Stimulated activated CD4-positive, alpha-beta T cell treated with anti-CD3 and anti-CD28 coated beads, TNF-alpha, amount 100 ng/mL, for 24 hours (primary cell): Measurements from ENCODE around the gene SLC15A1.
"Not testable (repeated sequence)": the region's sequence is repeated elsewhere in the genome, so short reads cannot be mapped to it uniquely, and the experiment has no call there.

Source experiments
- DNase-seq, 3 experiments: peaks; one replicate each; pipeline ENCODE4 v3.0.0-alpha.2; 2020; ENCODE audit warnings: low read depth in 3 of 3

The SLC15A1 gene

DNA sequence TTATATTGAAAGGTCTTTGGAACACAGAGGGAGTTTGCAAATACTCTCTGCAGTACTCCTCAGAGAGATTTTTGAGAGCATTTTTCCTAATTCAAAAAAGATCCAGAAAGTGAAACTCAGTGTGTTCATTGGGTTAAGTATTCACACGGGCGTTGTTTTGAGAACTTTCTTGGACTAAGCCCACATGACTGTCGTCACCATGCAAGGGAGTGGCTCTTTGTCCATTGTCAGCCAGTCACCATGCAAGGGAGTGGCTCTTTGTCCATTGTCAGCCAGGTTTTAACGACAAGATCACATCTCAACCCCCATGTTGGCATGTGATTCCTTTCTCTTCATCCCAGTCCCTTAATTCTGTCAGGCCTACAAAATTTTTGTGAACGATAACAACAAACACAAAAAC, 94.3 kb downstream of the SLC15A1 start:
- DNase-seq: no peak

GRCh38 chr13:98657506-98658085, 94.9 kb downstream of the SLC15A1 start:
- DNase-seq: no peak

DNA sequence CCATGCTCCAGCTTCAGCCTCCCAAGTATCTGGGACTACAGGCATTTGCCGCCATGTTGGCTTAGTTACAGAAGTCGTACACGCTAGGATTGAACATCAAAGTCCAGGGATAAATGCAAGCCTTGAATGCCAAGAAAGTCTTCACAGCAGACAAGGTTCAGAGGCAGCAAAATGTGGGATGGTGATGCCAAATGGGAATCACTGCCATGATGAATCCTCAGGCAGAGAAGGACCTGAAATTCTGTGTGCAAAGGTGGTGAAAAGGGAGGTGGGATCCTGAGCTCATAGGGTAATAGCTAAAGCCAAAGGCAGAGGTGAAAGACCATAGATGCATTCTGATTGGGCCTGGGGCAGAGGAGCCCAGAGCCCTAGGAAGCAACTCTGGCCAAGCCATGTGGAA, 96.2 kb downstream of the SLC15A1 start:
- no peak for DNase-seq

- DNase-seq: peak; percentile 45 to 73 (median 66)
Observed at GRCh38 chr13:98653463-98653985, 98.9 kb downstream of the SLC15A1 start.

DNA sequence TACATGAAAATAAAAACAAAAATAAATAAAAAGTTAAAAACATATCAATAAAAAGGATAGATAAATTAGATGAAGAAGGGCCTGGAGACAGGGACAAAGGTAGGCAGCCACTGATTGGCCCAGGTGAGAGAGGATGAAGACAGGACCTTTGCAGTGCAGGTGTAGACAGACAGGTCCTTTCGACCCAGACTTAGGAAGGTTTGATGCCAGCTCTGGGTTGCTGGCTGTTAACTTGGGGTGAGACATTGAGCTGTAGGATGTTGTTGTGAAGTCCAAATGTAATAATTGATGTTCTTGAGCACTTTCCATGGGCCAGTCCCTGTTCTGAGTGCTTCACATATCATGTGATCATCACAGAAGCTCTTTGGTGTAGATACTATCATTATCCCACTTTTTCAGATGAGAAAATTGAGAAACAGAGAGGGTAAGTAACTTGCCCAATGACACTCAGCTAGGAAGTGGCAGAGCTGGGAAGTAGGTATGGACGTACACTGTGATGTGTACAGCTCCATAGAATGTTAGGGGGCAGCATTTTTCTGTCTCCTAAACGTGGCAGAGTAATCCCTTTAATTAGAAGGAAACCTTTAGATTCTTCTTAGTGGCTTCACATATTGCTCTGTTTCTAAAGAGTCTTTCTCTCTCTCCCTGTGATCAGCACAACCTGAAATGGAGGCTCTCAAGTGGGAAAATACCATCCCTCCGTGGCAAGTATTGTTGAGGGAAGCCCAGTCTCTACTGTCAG, 99.6 kb downstream of the SLC15A1 start:
- DNase-seq: no peak

DNA sequence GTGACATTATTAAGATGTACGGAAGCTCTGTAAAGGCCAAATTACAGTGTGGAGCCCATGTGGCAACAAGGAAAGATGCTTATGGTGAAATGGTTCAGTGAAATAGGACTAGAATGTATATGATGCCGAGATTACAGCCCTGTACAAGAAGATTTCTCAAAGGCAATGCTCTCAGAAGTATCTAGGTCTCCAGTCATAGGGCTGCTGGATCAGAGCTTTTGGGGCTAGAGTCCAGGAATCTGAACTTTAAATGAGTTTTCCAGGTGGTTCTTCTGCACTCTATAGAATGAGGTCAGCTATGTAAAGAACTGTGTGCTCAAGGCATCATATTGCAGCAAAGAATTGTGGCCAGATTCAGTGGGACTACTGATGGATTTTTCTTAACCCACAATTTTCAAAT, 100.2 kb downstream of the SLC15A1 start:
- no peak for DNase-seq

DNA sequence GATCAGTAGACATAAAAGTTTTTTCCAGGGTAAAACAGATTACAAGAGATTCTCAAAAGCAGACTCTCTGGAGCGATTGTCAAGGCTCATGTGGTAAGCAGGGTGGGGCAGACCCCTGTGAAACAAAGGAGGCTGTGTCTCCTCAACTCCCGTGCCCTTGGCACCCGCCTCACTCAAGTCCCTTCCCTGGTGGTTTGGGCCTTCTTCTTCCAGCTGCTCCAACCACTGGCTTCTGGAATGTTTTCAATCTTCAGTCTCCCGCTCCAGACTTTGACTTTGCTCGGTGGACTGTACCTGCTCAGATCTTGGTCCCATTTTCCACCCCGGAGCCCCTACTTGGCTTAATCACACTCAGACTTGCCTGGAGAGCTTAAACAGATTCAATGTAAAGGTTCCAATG, 100.7 kb downstream of the SLC15A1 start:
- no peak for DNase-seq

GRCh38 chr13:98650396-98651107, 101.9 kb downstream of the SLC15A1 start:
- DNase-seq: no peak

- DNase-seq: no peak
Observed at GRCh38 chr13:98649861-98650260, 102.6 kb downstream of the SLC15A1 start.

DNA sequence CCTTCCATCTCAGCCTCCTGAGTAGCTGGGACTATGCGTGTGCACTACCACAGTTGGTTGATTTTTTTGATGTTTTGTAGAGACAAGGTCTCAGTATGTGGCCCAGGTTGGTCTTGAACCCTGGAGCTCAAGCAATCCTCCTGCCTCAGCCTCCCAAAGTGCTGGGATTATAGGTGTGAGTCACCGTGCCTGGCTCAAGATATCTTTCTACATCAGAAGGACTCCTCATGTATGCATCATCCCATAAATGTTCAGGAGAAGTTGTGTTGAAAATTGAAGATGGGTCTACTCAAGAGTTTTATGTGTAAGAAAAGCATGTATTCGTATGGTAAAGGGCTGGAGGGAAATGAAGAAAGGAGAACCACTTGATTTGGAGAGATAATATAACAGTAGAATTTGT, 103.8 kb downstream of the SLC15A1 start:
- no peak for DNase-seq

GRCh38 chr13:98648141-98648540, 104.3 kb downstream of the SLC15A1 start:
- no peak for DNase-seq

DNA sequence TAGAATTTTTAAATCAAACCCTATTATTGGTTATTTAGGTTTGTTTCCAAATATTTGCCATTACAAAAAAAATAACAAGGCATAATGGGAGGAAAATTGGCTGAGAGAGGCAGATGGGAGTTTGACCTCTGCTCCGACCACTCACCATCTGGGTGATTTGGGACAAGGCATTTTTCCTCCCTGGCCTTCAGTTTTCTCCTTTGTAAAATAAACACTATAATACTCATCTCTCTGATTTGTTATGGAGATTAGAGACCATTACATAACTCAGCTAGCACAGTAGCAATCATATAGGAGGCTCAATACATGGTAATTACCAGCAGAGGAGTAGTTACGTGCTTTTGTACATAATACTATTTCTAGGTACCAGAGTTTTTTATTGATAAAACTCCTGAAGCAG, 105.4 kb downstream of the SLC15A1 start:
- no peak for DNase-seq

GRCh38 chr13:98643479-98643878, 109.0 kb downstream of the SLC15A1 start:
- no peak for DNase-seq

DNA sequence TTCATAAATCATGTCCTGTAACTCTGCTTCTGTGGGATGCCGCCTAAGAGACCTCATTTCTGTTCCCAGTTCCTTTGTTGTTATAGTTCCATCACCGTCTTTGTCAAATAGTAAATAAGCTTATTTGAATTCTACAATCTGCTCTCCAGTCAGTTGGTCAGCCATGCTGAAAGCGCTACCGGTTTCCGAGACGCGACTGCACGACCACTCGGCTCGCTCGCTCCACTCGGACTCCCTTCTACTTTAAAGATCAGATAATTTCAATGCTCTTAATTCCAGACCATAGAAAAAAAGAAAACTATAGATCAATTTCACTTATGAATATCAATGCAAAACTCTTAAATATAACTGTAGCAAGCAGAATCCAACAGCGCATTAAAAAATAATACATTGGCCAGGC, 111.4 kb downstream of the SLC15A1 start:
- no peak for DNase-seq

DNA sequence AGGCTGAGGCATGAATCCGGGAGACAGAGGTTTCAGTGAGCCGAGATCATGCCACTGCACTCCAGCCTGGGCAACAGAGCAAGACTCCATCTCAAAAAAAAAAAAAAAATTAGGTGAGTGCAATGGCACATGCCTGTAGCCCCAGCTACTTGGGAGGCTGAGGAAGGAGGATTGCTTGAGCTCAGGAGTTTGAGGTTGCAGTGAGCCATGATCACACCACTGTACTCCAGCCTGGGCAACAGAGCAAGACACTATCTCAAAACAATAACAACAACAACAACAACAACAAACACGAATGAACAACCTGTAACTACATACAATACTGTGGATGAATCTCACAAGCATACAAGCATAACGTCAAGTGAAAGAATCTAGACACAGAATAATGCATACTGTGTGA, 112.7 kb downstream of the SLC15A1 start:
- DNase-seq: not testable (repeated sequence)

DNA sequence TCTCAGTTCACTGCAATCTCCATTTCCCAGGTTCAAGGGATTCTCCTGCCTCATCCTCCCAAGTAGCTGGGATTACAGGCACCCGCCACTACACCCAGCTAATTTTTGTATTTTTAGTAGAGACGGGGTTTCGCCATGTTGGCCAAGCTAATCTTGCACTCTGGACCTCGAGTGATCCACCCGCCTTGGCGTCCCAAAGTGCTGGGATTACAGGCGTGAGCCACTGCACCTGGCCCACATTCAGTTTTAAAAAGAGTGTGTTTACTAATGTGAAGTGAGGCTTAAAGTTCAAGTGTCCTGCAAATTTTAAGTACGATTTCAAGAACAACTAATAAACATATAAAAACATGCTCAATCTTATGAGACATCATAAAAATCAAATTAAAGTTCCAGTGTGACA, 114.1 kb downstream of the SLC15A1 start:
- not testable (repeated sequence) for DNase-seq
